SK-N-SH treated with all-trans-retinoic acid at 6 μM for 48 hours (cell line): Measurements from ENCODE around the gene GSTM3.

ENCODE experiments used
- ATAC-seq: fragments of 200-7000 bp; cut with Tn5 transposase; 3 replicates; pipeline ENCODE4 v1.9.1; 2020; ENCODE audit warnings: mild to moderate bottlenecking, moderate library complexity
- ARNTL ChIP-seq: fragments of 450-650 bp; formaldehyde crosslinking; IDR thresholded peaks from 2 replicates; pipeline ENCODE4 v1.5.0; 2020; ENCODE audit warnings: low read depth, mild to moderate bottlenecking, moderate library complexity, borderline replicate concordance
- BACH2 ChIP-seq: fragments of 250-450 bp; sonication (Bioruptor Pico); IDR thresholded peaks from 2 replicates; pipeline ENCODE4 v1.9.0; 2021; ENCODE audit warnings: mild to moderate bottlenecking, borderline replicate concordance
- CSDC2 ChIP-seq: fragments of 250-450 bp; sonication (Bioruptor Pico); IDR thresholded peaks from 2 replicates; pipeline ENCODE4 v1.5.0; 2020; ENCODE audit warnings: mild to moderate bottlenecking, moderate library complexity
- ESRRG ChIP-seq: fragments of 250-450 bp; sonication (Bioruptor Pico); IDR thresholded peaks from 2 replicates; pipeline ENCODE4 v1.6.1; 2021; ENCODE audit warnings: mild to moderate bottlenecking
- GLIS3 ChIP-seq: fragments of 250-450 bp; sonication (Bioruptor Pico); IDR thresholded peaks from 2 replicates; pipeline ENCODE4 v1.5.0; 2020; ENCODE audit warnings: mild to moderate bottlenecking, moderate library complexity
- ISL1 ChIP-seq: fragments of 250-450 bp; sonication (Bioruptor Pico); IDR thresholded peaks from 2 replicates; pipeline ENCODE4 v2.1.2; 2022; ENCODE audit warnings: mild to moderate bottlenecking, moderate library complexity
- OSR1 ChIP-seq: fragments of 250-450 bp; sonication (Bioruptor Pico); IDR thresholded peaks from 2 replicates; pipeline ENCODE4 v1.8.0; 2022; ENCODE audit warnings: moderate library complexity, mild to moderate bottlenecking, inconsistent platforms
- PPARA ChIP-seq: fragments of 250-450 bp; sonication (Bioruptor Pico); IDR thresholded peaks from 2 replicates; pipeline ENCODE4 v1.5.0; 2020; ENCODE audit warnings: mild to moderate bottlenecking, borderline replicate concordance
- RARB ChIP-seq: fragments of 250-450 bp; sonication (Bioruptor Pico); IDR thresholded peaks from 2 replicates; pipeline ENCODE4 v1.8.0; 2021; ENCODE audit warnings: mild to moderate bottlenecking, moderate library complexity
- SNAI2 ChIP-seq: fragments of 250-450 bp; sonication (Bioruptor Pico); IDR thresholded peaks from 2 replicates; pipeline ENCODE4 v1.5.0; 2020; ENCODE audit warnings: mild to moderate bottlenecking, moderate library complexity
- TCF4 ChIP-seq: fragments of 250-450 bp; sonication (Bioruptor Pico); IDR thresholded peaks from 2 replicates; pipeline ENCODE4 v1.8.0; 2021; ENCODE audit warnings: mild to moderate bottlenecking, moderate library complexity, borderline replicate concordance
- TOX ChIP-seq: fragments of 250-450 bp; sonication (Bioruptor Pico); IDR thresholded peaks from 2 replicates; pipeline ENCODE4 v1.8.0; 2021; ENCODE audit warnings: mild to moderate bottlenecking, moderate library complexity, borderline replicate concordance
- TSHZ2 ChIP-seq: fragments of 250-450 bp; sonication (Bioruptor Pico); IDR thresholded peaks from 2 replicates; pipeline ENCODE4 v1.5.0; 2020; ENCODE audit warnings: mild to moderate bottlenecking, moderate library complexity
- ZC3H10 ChIP-seq: fragments of 250-450 bp; sonication (Bioruptor Pico); IDR thresholded peaks from 2 replicates; pipeline ENCODE4 v1.5.1; 2021; ENCODE audit warnings: mild to moderate bottlenecking, moderate library complexity
- ZFP3 ChIP-seq: fragments of 250-450 bp; sonication (Bioruptor Pico); IDR thresholded peaks from 2 replicates; pipeline ENCODE4 v1.5.0; 2020; ENCODE audit warnings: mild to moderate bottlenecking, moderate library complexity
- ZFP30 ChIP-seq: fragments of 450-650 bp; formaldehyde crosslinking; IDR thresholded peaks from 2 replicates; pipeline ENCODE4 v1.5.0; 2022; ENCODE audit warnings: mild to moderate bottlenecking, moderate library complexity
- ZNF565 ChIP-seq: fragments of 450-650 bp; formaldehyde crosslinking; conservative IDR thresholded peaks from 2 replicates; pipeline ENCODE4 v1.5.0; 2020; ENCODE audit warnings: low read depth, mild to moderate bottlenecking, moderate library complexity
- ZNF70 ChIP-seq: fragments of 450-650 bp; formaldehyde crosslinking; IDR thresholded peaks from 2 replicates; pipeline ENCODE4 v1.5.0; 2020; ENCODE audit warnings: mild to moderate bottlenecking, moderate library complexity
- ZNF8 ChIP-seq: fragments of 450-650 bp; formaldehyde crosslinking; IDR thresholded peaks from 2 replicates; pipeline ENCODE4 v1.5.0; 2020; ENCODE audit warnings: mild to moderate bottlenecking, moderate library complexity
- TF ChIP-seq, protein P1 (sequence below): fragments of 250-450 bp; sonication (Bioruptor Pico); IDR thresholded peaks from 2 replicates; pipeline ENCODE4 v1.5.1; 2020; ENCODE audit warnings: low read depth, mild to moderate bottlenecking, moderate library complexity
- TF ChIP-seq, protein P2 (sequence below): fragments of 250-450 bp; sonication (Bioruptor Pico); IDR thresholded peaks from 2 replicates; pipeline ENCODE4 v1.8.0; 2020; ENCODE audit warnings: mild to moderate bottlenecking, moderate library complexity, borderline replicate concordance

The GSTM3 gene

GRCh38 chr1:109772658-109773202 lies 31.9 kb upstream of the GSTM3 start:
- no peak for TF ChIP-seq ZC3H10
- no peak for TF ChIP-seq ZNF565 (CRISPR knock-in tag)
- TF ChIP-seq GLIS3 (CRISPR knock-in tag): no peak
- TF ChIP-seq RARB (CRISPR knock-in tag): no peak
- TF ChIP-seq SNAI2 (CRISPR knock-in tag): no peak
- TF ChIP-seq, protein P1, sequence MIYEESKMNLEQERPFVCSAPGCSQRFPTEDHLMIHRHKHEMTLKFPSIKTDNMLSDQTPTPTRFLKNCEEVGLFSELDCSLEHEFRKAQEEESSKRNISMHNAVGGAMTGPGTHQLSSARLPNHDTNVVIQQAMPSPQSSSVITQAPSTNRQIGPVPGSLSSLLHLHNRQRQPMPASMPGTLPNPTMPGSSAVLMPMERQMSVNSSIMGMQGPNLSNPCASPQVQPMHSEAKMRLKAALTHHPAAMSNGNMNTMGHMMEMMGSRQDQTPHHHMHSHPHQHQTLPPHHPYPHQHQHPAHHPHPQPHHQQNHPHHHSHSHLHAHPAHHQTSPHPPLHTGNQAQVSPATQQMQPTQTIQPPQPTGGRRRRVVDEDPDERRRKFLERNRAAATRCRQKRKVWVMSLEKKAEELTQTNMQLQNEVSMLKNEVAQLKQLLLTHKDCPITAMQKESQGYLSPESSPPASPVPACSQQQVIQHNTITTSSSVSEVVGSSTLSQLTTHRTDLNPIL (CRISPR knock-in tag): no peak
- TF ChIP-seq, protein P2, sequence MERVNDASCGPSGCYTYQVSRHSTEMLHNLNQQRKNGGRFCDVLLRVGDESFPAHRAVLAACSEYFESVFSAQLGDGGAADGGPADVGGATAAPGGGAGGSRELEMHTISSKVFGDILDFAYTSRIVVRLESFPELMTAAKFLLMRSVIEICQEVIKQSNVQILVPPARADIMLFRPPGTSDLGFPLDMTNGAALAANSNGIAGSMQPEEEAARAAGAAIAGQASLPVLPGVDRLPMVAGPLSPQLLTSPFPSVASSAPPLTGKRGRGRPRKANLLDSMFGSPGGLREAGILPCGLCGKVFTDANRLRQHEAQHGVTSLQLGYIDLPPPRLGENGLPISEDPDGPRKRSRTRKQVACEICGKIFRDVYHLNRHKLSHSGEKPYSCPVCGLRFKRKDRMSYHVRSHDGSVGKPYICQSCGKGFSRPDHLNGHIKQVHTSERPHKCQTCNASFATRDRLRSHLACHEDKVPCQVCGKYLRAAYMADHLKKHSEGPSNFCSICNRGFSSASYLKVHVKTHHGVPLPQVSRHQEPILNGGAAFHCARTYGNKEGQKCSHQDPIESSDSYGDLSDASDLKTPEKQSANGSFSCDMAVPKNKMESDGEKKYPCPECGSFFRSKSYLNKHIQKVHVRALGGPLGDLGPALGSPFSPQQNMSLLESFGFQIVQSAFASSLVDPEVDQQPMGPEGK (CRISPR knock-in tag): no peak
- no peak for TF ChIP-seq OSR1 (CRISPR knock-in tag)
- TF ChIP-seq ISL1 (CRISPR knock-in tag): no peak
- TF ChIP-seq ZNF8: no peak
- TF ChIP-seq TOX: no peak
- no peak for TF ChIP-seq TCF4 (CRISPR knock-in tag)
- no peak for TF ChIP-seq BACH2
- ATAC-seq: no peak

- no peak for TF ChIP-seq ZC3H10
- ATAC-seq: no peak
Observed at GRCh38 chr1:109771712-109772657, 31.1 kb upstream of the GSTM3 start.

DNA sequence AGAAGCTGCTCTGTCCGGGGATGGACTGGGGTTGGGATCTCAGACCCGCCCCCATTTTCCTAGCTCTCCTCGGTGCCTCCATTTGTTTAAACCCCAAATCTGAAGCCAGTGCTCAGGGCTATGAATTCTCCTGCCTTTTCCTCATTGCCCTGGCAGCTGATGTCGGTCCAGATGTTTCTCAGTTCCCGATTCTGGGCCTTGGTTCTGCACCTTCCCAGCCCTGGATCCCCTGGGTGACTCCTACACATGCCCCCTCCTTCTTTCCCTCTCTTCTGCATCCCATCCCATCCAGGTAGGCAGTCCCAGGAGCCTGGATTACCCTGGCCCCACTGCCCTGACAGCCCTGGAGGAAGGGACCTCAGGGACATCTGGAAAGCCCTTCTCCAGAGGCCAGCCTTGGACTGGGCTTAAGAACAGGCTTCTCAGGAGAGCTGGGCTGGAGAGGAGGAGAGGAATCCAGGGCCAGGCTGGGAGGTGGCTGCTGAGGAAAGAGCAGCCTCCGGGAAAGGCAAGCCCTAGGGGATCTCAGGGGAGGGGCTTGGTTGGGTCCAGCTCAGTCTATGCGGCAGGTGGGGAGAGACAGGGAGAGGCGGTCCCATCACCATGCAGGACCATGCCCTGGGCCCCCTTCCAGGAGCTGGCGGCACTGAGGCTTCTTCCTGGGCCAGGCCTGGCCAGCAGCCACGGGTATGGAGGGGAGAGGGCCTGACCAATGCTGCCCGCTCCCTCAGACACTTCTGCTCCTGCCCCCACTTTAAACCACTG lies 29.7 kb upstream of the GSTM3 start:
- TF ChIP-seq TOX (no peak), TCF4 (CRISPR knock-in tag) (no peak), ZNF70 (no peak), CSDC2 (no peak), ZFP3 (CRISPR knock-in tag) (no peak), SNAI2 (CRISPR knock-in tag) (no peak), ARNTL (no peak), ZFP30 (CRISPR knock-in tag) (no peak), PPARA (CRISPR knock-in tag) (no peak), GLIS3 (CRISPR knock-in tag) (no peak), ISL1 (CRISPR knock-in tag) (no peak), ZC3H10 (no peak), OSR1 (CRISPR knock-in tag) (no peak), ESRRG (CRISPR knock-in tag) (no peak), RARB (CRISPR knock-in tag) (no peak), TSHZ2 (CRISPR knock-in tag) (no peak), ZNF565 (CRISPR knock-in tag) (no peak)
- TF ChIP-seq, protein P1 (CRISPR knock-in tag): no peak
- TF ChIP-seq, protein P2 (CRISPR knock-in tag): no peak
- no peak for ATAC-seq
